Vagina (tissue), 2 donors: ENCODE results near the gene FES.

Experiments used
- POLR2A ChIP-seq, 2 donors: fragments of 450-650 bp; IDR thresholded peaks; one replicate each; pipeline ENCODE4 v1.6.1; 2017; ENCODE audit warnings: antibody characterized with exemption in 2 of 2, mild to moderate bottlenecking in 2 of 2, moderate library complexity in 2 of 2
- TF ChIP-seq, protein P1 (sequence below), 3 experiments: fragments of 450-650 bp in 2 of 3; fragments of 200-600 bp in 1 of 3; sonication (generic) in 1 of 3; IDR thresholded peaks; one replicate each; pipeline ENCODE4 v1.5.1; 2017 to 2019; ENCODE audit warnings: antibody characterized with exemption in 3 of 3, mild to moderate bottlenecking in 2 of 3, moderate library complexity in 2 of 3

- TF ChIP-seq, protein P1, sequence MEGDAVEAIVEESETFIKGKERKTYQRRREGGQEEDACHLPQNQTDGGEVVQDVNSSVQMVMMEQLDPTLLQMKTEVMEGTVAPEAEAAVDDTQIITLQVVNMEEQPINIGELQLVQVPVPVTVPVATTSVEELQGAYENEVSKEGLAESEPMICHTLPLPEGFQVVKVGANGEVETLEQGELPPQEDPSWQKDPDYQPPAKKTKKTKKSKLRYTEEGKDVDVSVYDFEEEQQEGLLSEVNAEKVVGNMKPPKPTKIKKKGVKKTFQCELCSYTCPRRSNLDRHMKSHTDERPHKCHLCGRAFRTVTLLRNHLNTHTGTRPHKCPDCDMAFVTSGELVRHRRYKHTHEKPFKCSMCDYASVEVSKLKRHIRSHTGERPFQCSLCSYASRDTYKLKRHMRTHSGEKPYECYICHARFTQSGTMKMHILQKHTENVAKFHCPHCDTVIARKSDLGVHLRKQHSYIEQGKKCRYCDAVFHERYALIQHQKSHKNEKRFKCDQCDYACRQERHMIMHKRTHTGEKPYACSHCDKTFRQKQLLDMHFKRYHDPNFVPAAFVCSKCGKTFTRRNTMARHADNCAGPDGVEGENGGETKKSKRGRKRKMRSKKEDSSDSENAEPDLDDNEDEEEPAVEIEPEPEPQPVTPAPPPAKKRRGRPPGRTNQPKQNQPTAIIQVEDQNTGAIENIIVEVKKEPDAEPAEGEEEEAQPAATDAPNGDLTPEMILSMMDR (IDR thresholded peaks at IDR 0.05): no peak
- no peak for TF ChIP-seq POLR2A (IDR thresholded peaks at IDR 0.05)
These were observed 1.9 kb downstream of the FES start for GRCh38 chr15:90886291-90886614.
